Measurements from ENCODE around the gene LAMA3. TPM values are rescaled to one million over a fixed set of nuclear protein-coding genes. Genes with fewer than 3 reads are reported as not detected.

The LAMA3 gene
- total RNA-seq, 1 donor from 2014 or later, result not detected

DNA sequence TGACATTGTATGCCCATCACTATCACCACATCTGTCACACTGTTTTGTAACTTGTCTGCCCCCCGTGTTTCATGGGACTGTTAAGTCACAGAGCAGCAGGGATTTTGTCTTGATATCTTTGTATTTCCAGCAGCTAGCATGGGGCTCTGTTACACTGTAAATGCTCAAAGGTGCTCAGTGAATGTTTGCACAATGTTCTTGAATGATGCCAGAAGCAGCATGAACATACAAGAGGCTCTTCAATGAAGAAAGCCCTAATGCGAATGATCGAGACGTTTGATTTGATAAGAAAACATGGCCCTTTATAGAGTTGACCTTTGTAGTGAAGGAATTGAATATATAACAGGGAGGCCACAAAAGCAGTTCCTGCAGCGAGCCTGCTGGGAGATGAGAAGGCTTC lies 204.4 kb downstream of the LAMA3 start:
- H3K9me3 Mint-ChIP-seq, result peaks cover 3% of the 10 kb centered on the region
- DNase-seq, result no peak
- H3K4me1 Mint-ChIP-seq, result no peaks in the 10 kb centered on the region
- peaks cover 21% of the 10 kb centered on the region for H3K27me3 Mint-ChIP-seq
- no peak overlapping the region for H3K4me3 Mint-ChIP-seq
- no peaks in the 10 kb centered on the region for H3K36me3 Mint-ChIP-seq (ENCODE audit: low read depth)
- intact Hi-C loops (cut with micrococcal nuclease), result no loop called here
- H3K27ac Mint-ChIP-seq, result no peak overlapping the region

GRCh38 chr18:23894661-23895175 lies 205.5 kb downstream of the LAMA3 start:
- Mint-ChIP-seq H3K27me3 (peaks cover 26% of the 10 kb centered on the region), H3K4me3 (no peak overlapping the region), H3K4me1 (no peaks in the 10 kb centered on the region), H3K27ac (no peak overlapping the region), H3K9me3 (no peaks in the 10 kb centered on the region), H3K36me3 (ENCODE audit: low read depth) (no peaks in the 10 kb centered on the region)
- DNase-seq, result no peak
- intact Hi-C loops (cut with micrococcal nuclease), result no loop called here

DNA sequence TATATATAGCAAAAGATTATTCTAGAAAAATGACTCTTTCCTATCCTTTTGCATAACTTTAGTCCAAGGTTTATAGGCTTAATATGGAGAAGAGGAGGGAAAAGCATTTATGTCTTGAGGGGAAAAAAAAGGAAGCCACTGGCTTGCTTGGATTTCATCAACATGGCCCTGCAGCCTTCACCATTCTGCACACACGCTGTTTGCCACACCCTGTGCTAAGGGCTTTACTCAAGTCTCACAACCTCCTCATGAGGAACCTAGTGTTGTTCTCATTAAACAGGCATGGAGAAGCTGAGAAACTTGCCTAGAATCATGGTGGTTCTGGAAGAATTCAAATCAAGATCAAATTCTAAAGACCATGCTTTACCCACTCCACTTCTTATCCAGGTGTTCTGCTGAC lies 208.0 kb downstream of the LAMA3 start:
- DNase-seq, result no peak
- H3K4me1 Mint-ChIP-seq, result peaks cover 4% of the 10 kb centered on the region
- peaks cover 25% of the 10 kb centered on the region for H3K27me3 Mint-ChIP-seq
- H3K36me3 Mint-ChIP-seq (ENCODE audit: low read depth), result no peaks in the 10 kb centered on the region
- no peak overlapping the region for H3K27ac Mint-ChIP-seq
- no peaks in the 10 kb centered on the region for H3K9me3 Mint-ChIP-seq
- intact Hi-C loops (cut with micrococcal nuclease), result no loop called here
- H3K4me3 Mint-ChIP-seq, result no peak overlapping the region

DNA sequence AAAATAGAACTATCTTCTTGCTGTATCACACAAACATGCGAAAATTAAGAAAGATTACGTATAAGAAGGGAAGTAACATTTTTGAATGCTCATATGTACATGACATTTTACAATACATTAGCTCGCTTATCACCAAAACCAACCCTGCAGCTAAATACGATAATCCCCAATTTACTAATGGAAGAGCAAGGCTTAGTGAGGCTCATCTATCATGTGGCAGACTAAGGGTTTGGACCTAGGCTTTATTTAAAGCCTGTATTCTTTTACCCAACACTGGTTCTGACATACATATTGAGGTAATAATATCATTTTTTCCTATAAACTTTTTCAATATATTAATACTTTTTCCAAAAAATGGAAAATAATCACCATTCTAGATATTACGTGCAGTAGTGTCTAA lies 208.5 kb downstream of the LAMA3 start:
- Mint-ChIP-seq H3K36me3 (ENCODE audit: low read depth) (no peaks in the 10 kb centered on the region), H3K27ac (no peak overlapping the region), H3K4me3 (no peak overlapping the region), H3K4me1 (peaks cover 4% of the 10 kb centered on the region), H3K9me3 (no peaks in the 10 kb centered on the region), H3K27me3 (peaks cover 25% of the 10 kb centered on the region)
- DNase-seq, result no peak
- intact Hi-C loops (cut with micrococcal nuclease), result no loop called here

- DNase-seq, result no peak
- intact Hi-C loops (cut with micrococcal nuclease), result no loop called here
- Mint-ChIP-seq H3K27me3 (peaks cover 25% of the 10 kb centered on the region), H3K9me3 (no peaks in the 10 kb centered on the region), H3K4me1 (peaks cover 4% of the 10 kb centered on the region), H3K4me3 (no peak overlapping the region), H3K36me3 (ENCODE audit: low read depth) (no peaks in the 10 kb centered on the region), H3K27ac (no peak overlapping the region)
These were observed 211.7 kb downstream of the LAMA3 start for GRCh38 chr18:23900994-23901393.

DNA sequence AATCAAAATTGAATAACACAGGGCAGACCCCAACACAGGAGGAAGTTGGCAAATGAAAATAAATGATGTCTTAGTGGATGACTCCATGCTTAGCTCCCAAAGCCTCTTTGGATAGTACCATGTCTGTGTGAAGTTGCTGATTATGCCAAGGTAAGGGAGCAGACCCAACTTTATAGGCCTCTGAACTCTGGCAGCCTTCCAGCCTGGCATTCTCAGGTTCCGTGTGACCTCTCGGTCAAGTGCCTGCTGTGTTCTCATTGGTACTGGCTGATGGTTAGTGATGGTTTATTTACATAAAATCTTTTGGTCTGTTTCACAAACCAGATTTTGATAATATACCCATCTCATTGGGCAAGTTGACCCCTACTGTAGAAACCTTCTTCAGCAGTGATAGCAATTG lies 213.1 kb downstream of the LAMA3 start:
- no peak for DNase-seq
- Mint-ChIP-seq H3K36me3 (ENCODE audit: low read depth) (no peaks in the 10 kb centered on the region), H3K27ac (no peak overlapping the region), H3K9me3 (no peaks in the 10 kb centered on the region), H3K4me1 (peaks cover 4% of the 10 kb centered on the region), H3K27me3 (peaks cover 16% of the 10 kb centered on the region), H3K4me3 (no peak overlapping the region)
- intact Hi-C loops (cut with micrococcal nuclease), result no loop called here

DNA sequence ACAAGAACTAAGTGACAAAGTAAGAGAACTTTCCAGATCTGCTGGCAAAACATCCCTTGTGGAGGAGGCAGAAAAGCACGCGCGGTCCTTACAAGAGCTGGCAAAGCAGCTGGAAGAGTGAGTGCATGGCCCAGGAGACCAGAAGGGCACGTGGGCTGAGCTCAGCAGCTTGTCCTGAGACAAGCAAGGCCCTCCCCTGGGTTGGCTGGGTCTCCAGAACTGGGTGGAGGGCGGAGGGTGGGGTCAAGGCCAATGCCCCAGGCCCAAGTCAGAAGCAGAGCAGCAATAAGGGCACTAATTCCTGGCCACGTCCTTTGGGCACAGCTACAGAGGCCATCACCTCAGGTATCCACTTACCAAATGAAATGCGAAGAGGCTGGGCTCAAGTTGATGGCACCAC lies 214.7 kb downstream of the LAMA3 start:
- H3K4me1 Mint-ChIP-seq, result peaks cover 4% of the 10 kb centered on the region
- no peak overlapping the region for H3K27ac Mint-ChIP-seq
- intact Hi-C loops (cut with micrococcal nuclease), result no loop called here
- H3K36me3 Mint-ChIP-seq (ENCODE audit: low read depth), result no peaks in the 10 kb centered on the region
- H3K9me3 Mint-ChIP-seq, result no peaks in the 10 kb centered on the region
- peaks cover 14% of the 10 kb centered on the region for H3K27me3 Mint-ChIP-seq
- H3K4me3 Mint-ChIP-seq, result no peak overlapping the region
- no peak for DNase-seq

GRCh38 chr18:23906658-23907057 lies 217.4 kb downstream of the LAMA3 start:
- H3K4me3 Mint-ChIP-seq, result no peak overlapping the region
- peaks cover 7% of the 10 kb centered on the region for H3K27me3 Mint-ChIP-seq
- no peaks in the 10 kb centered on the region for H3K36me3 Mint-ChIP-seq (ENCODE audit: low read depth)
- no peaks in the 10 kb centered on the region for H3K9me3 Mint-ChIP-seq
- no peak overlapping the region for H3K27ac Mint-ChIP-seq
- DNase-seq, result no peak
- intact Hi-C loops (cut with micrococcal nuclease), result no loop called here
- no peaks in the 10 kb centered on the region for H3K4me1 Mint-ChIP-seq

GRCh38 chr18:23908827-23909226 lies 219.6 kb downstream of the LAMA3 start:
- Mint-ChIP-seq H3K36me3 (ENCODE audit: low read depth) (no peaks in the 10 kb centered on the region), H3K27ac (no peak overlapping the region), H3K9me3 (no peaks in the 10 kb centered on the region), H3K27me3 (peaks cover 12% of the 10 kb centered on the region), H3K4me3 (no peak overlapping the region), H3K4me1 (no peaks in the 10 kb centered on the region)
- DNase-seq, result no peak
- intact Hi-C loops (cut with micrococcal nuclease), result no loop called here

DNA sequence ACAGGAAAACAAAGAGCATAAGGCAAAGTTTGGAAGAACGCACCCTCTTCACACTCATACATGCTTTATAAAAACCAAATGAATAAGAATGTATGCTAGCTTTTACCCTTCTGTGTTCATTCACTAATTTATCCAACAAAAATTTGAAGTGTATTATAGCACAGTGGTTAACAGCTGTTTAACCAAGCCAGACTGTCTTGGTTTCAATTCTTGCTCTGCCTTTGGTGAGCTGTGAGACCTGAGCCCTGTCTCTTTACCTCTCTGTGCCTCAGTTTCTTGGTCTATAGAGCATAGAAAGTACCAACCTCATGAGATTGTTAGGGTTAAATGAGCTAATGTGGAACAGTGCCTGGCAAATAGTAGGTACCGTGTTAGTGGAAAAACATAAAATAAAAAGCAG lies 220.8 kb downstream of the LAMA3 start:
- no peak for DNase-seq
- H3K4me1 Mint-ChIP-seq, result no peaks in the 10 kb centered on the region
- H3K27ac Mint-ChIP-seq, result no peak overlapping the region
- H3K27me3 Mint-ChIP-seq, result peaks cover 13% of the 10 kb centered on the region
- no peak overlapping the region for H3K4me3 Mint-ChIP-seq
- H3K9me3 Mint-ChIP-seq, result no peaks in the 10 kb centered on the region
- intact Hi-C loops (cut with micrococcal nuclease), result no loop called here
- no peaks in the 10 kb centered on the region for H3K36me3 Mint-ChIP-seq (ENCODE audit: low read depth)

DNA sequence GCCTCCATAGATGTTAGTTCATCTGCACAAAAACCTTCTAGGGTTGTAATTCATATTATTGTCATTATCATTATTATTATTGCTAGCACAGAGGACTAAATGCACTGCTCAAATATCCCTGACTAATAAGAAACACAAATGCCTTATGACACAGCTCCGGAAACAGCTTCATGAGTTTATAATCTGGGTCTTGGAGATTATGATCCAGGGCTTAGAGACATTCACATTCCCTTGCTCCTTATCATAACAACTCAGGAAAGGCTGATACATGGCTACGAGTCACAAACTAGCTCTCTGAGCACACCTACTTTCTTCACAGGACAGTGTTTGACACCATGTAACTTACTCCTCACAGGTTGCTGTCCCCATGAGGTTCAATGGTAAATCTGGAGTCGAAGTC lies 223.1 kb downstream of the LAMA3 start:
- no peak for DNase-seq
- Mint-ChIP-seq H3K4me1 (no peaks in the 10 kb centered on the region), H3K9me3 (no peaks in the 10 kb centered on the region), H3K36me3 (ENCODE audit: low read depth) (no peaks in the 10 kb centered on the region), H3K4me3 (no peak overlapping the region), H3K27ac (no peak overlapping the region), H3K27me3 (peaks cover 11% of the 10 kb centered on the region)
- intact Hi-C loops (cut with micrococcal nuclease), result no loop called here

GRCh38 chr18:23916338-23916737 lies 227.1 kb downstream of the LAMA3 start:
- Mint-ChIP-seq H3K4me3 (no peak overlapping the region), H3K27me3 (peaks cover 22% of the 10 kb centered on the region), H3K27ac (no peak overlapping the region), H3K9me3 (no peaks in the 10 kb centered on the region), H3K36me3 (ENCODE audit: low read depth) (no peaks in the 10 kb centered on the region), H3K4me1 (peaks cover 18% of the 10 kb centered on the region)
- no peak for DNase-seq
- intact Hi-C loops (cut with micrococcal nuclease), result loop anchor here (5.0 kb wide), 3 partner anchors 89 to 414 kb away; partner anchors contain the start of gene RMC1

GRCh38 chr18:23918395-23919032 lies 229.3 kb downstream of the LAMA3 start:
- intact Hi-C loops (cut with micrococcal nuclease), result loop anchor here (2.0 to 5.0 kb wide), 5 partner anchors 91 to 416 kb away; partner anchors contain the start of gene RMC1
- DNase-seq, result peak; percentile 93
- no peak overlapping the region for H3K27ac Mint-ChIP-seq
- H3K4me1 Mint-ChIP-seq, result peaks cover 26% of the 10 kb centered on the region
- H3K9me3 Mint-ChIP-seq, result peaks cover 6% of the 10 kb centered on the region
- H3K27me3 Mint-ChIP-seq, result peaks cover 21% of the 10 kb centered on the region
- H3K36me3 Mint-ChIP-seq (ENCODE audit: low read depth), result no peaks in the 10 kb centered on the region
- no peak overlapping the region for H3K4me3 Mint-ChIP-seq

DNA sequence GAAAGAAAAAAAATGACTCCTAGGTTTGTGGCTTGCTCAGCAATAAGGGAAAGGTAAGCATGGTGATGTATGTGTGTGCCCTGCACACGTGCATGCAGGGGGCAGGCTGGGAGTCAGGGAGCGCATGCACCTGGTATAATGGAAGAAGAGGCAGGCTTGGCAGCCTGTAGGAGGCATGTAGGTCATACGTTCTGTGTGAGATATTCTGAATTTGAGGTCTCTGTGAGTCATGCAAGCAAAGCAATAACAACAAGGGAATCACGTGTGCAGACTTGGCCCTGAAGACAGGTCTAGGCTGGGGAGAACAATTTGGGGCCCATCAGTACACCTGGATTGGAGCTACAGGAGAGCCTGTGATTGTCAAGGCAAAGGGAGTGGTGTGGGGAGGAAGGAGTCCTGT lies 230.8 kb downstream of the LAMA3 start:
- Mint-ChIP-seq H3K27ac (no peak overlapping the region), H3K27me3 (peaks cover 17% of the 10 kb centered on the region), H3K36me3 (ENCODE audit: low read depth) (no peaks in the 10 kb centered on the region), H3K4me1 (peaks cover 26% of the 10 kb centered on the region), H3K4me3 (no peak overlapping the region), H3K9me3 (peaks cover 6% of the 10 kb centered on the region)
- intact Hi-C loops (cut with micrococcal nuclease), result no loop called here
- DNase-seq, result no peak

DNA sequence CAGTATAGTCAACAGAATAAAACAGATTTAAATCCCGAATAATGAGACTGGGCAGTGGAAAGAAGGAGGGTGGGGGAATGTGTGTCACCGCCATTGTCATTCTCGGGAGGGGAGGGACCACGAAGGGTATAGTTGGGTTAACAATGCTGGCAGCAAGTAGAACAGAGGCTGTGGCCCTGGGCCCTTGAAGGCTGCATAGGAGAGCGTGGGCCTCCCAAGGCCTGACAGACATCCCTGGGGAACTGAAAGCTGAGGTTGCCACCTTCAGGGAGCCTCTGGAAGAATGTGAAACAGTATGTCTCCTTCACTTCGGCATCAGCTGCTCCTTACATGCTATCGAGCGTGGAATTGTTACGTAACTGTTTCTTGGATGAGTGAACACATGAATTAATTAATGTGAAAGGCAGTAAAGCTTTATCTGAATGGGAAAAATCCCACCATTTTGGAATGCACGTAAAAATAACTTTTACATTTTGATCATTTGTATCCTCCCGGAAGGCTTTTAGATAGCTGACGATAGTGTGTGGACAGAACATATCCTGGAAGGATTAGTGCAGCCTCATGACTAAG lies 232.5 kb downstream of the LAMA3 start:
- no peak for DNase-seq
- H3K4me3 Mint-ChIP-seq, result no peak overlapping the region
- peaks cover 27% of the 10 kb centered on the region for H3K4me1 Mint-ChIP-seq
- H3K36me3 Mint-ChIP-seq (ENCODE audit: low read depth), result no peaks in the 10 kb centered on the region
- H3K27me3 Mint-ChIP-seq, result peaks cover 20% of the 10 kb centered on the region
- H3K27ac Mint-ChIP-seq, result no peak overlapping the region
- intact Hi-C loops (cut with micrococcal nuclease), result no loop called here
- H3K9me3 Mint-ChIP-seq, result peaks cover 6% of the 10 kb centered on the region

Data from activated CD4-positive, alpha-beta T cell treated with anti-CD3 and anti-CD28 coated beads, Interleukin-2, amount 10 ng/mL, durations not matched to agents 24 days and 14 days (primary cell).